ENCODE results near the gene LHPP. TPM values are rescaled to one million over a fixed set of nuclear protein-coding genes. Genes with fewer than 3 reads are reported as not detected.

LHPP gene
- total RNA-seq, 2 donors from 2014 or later, result 4.9 to 9.9 TPM

GRCh38 chr10:124537166-124537725 lies 75.6 kb downstream of the LHPP start:
- Histone ChIP-seq H3K27me3 (no peaks in the 10 kb centered on the region), H3K9me3 (no peaks in the 10 kb centered on the region), H3K36me3 (replicated peaks in 1 of 2; ENCODE audit: insufficient read depth in 1 of 2, low read depth in 2 of 2) (no peaks in the 10 kb centered on the region), H3K27ac (no peak overlapping the region), H3K4me3 (no peak overlapping the region), H3K4me1 (peaks cover 6% of the 10 kb centered on the region)
- intact Hi-C loops (cut with DNase I), result loop anchor here (5.0 kb wide), 1 partner anchor 195 kb away; no protein-coding TSS in a partner anchor
- ATAC-seq, result no peak
- 72 to 92% methylated on average over 6 to 18 of the region's 18 CpGs for WGBS, 2 donors
- DNase-seq, result no peak
- TF ChIP-seq, protein P1, sequence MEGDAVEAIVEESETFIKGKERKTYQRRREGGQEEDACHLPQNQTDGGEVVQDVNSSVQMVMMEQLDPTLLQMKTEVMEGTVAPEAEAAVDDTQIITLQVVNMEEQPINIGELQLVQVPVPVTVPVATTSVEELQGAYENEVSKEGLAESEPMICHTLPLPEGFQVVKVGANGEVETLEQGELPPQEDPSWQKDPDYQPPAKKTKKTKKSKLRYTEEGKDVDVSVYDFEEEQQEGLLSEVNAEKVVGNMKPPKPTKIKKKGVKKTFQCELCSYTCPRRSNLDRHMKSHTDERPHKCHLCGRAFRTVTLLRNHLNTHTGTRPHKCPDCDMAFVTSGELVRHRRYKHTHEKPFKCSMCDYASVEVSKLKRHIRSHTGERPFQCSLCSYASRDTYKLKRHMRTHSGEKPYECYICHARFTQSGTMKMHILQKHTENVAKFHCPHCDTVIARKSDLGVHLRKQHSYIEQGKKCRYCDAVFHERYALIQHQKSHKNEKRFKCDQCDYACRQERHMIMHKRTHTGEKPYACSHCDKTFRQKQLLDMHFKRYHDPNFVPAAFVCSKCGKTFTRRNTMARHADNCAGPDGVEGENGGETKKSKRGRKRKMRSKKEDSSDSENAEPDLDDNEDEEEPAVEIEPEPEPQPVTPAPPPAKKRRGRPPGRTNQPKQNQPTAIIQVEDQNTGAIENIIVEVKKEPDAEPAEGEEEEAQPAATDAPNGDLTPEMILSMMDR (IDR thresholded peaks at IDR 0.05), result no peak

- intact Hi-C loops (cut with DNase I), result loop anchor here (5.0 kb wide), 1 partner anchor 194 kb away; no protein-coding TSS in a partner anchor
- TF ChIP-seq, protein P1 (IDR thresholded peaks at IDR 0.05), result no peak
- Histone ChIP-seq H3K9me3 (no peaks in the 10 kb centered on the region), H3K27ac (no peak overlapping the region), H3K36me3 (replicated peaks in 1 of 2; ENCODE audit: insufficient read depth in 1 of 2, low read depth in 2 of 2) (no peaks in the 10 kb centered on the region), H3K4me3 (no peak overlapping the region), H3K4me1 (peaks cover 6% of the 10 kb centered on the region), H3K27me3 (no peaks in the 10 kb centered on the region)
- DNase-seq, result no peak
- ATAC-seq, result no peak
- 81% methylated on average over 10 of the region's 13 CpGs; no CpG with 5 or more reads in 1 of the 2 donors for WGBS, 2 donors
These were observed 76.3 kb downstream of the LHPP start for GRCh38 chr10:124537891-124538290.

GRCh38 chr10:124538706-124539105 lies 77.1 kb downstream of the LHPP start:
- Histone ChIP-seq H3K4me3 (no peak overlapping the region), H3K27me3 (no peaks in the 10 kb centered on the region), H3K27ac (no peak overlapping the region), H3K4me1 (peaks cover 6% of the 10 kb centered on the region), H3K9me3 (no peaks in the 10 kb centered on the region), H3K36me3 (replicated peaks in 1 of 2; ENCODE audit: insufficient read depth in 1 of 2, low read depth in 2 of 2) (no peaks in the 10 kb centered on the region)
- WGBS, 2 donors, result 73 to 77% methylated on average over 6 of the region's 6 CpGs
- intact Hi-C loops (cut with DNase I), result loop anchor here (5.0 kb wide), 1 partner anchor 194 kb away; no protein-coding TSS in a partner anchor
- ATAC-seq, result no peak
- no peak for DNase-seq
- no peak for TF ChIP-seq POLR2A (IDR thresholded peaks at IDR 0.05)

DNA sequence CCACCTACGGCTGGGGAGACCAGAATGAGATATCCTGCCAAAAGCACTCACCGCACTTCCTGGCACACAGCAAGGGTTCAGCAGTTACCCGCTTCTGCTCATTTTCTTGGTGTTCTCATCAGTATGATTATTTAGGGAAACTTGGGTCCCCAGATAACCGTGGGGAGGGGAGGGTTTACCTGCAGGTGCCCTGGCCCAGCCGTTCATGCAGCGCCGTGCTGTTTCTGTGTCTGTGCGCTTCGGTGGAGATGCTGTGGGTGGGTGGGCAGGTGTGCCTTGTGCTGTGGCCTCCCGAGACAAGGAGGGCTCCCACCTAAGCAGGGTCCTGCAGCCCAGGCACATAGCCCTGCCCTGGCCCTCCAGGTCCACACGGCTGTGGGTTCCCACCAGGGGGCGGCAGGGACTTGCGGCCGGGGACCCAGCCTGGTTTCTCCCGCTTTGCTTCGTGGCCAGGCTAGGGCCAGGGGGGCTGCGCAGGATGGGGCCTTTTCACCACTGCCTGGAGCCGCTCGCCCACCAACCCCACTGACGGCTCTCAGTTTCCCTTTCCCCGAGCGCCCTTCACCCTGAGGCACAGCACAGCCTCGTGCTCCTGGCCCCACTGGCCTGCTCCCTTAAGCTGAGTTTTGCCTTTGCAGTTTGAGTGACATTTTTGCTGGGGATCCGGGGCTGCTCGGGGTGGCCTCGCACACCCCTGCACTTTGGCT lies 78.5 kb downstream of the LHPP start:
- 44 to 55% methylated on average over 17 to 26 of the region's 26 CpGs for WGBS, 2 donors
- Histone ChIP-seq H3K4me3 (no peak overlapping the region), H3K9me3 (no peaks in the 10 kb centered on the region), H3K27me3 (no peaks in the 10 kb centered on the region), H3K4me1 (peaks cover 6% of the 10 kb centered on the region), H3K36me3 (replicated peaks in 1 of 2; ENCODE audit: insufficient read depth in 1 of 2, low read depth in 2 of 2) (no peaks in the 10 kb centered on the region), H3K27ac (no peak overlapping the region)
- DNase-seq (peak in 3 of 4 donors; percentile 52 to 62 (median 52)), ATAC-seq (no peak)
- TF ChIP-seq POLR2A (IDR thresholded peaks at IDR 0.05), result no peak
- TF ChIP-seq, protein P1 (IDR thresholded peaks at IDR 0.05), result peak; percentile 48 to 61 (median 54)
- intact Hi-C loops (cut with DNase I), result loop anchor here (5.0 kb wide), 1 partner anchor 192 kb away; no protein-coding TSS in a partner anchor

GRCh38 chr10:124541076-124541903 lies 79.7 kb downstream of the LHPP start:
- Histone ChIP-seq H3K4me3 (no peak overlapping the region), H3K27me3 (no peaks in the 10 kb centered on the region)
- WGBS, 2 donors, result 78 to 82% methylated on average over 15 to 22 of the region's 23 CpGs

More at GRCh38 chr10:124541076-124541903, 79.7 kb downstream of the LHPP start:
- DNase-seq (no peak), ATAC-seq (no peak)
- H3K27ac ChIP-seq, result no peak overlapping the region
- H3K36me3 ChIP-seq (replicated peaks in 1 of 2; ENCODE audit: insufficient read depth in 1 of 2, low read depth in 2 of 2), result no peaks in the 10 kb centered on the region
- intact Hi-C loops (cut with DNase I), result no loop called here
- no peak for TF ChIP-seq POLR2A (IDR thresholded peaks at IDR 0.05)
- TF ChIP-seq, protein P1 (IDR thresholded peaks at IDR 0.05), result no peak
- H3K4me1 ChIP-seq, result peaks cover 6% of the 10 kb centered on the region
- no peaks in the 10 kb centered on the region for H3K9me3 ChIP-seq
